Measurements from ENCODE around the gene TMPRSS11B.
"Not testable (repeated sequence)": the region's sequence is repeated elsewhere in the genome, so short reads cannot be mapped to it uniquely, and the experiment has no call there.

GRCh38 chr4:68281796-68282740 lies 36.6 kb upstream of the TMPRSS11B start:
- not testable (repeated sequence) for TF ChIP-seq CTCF (conservative IDR thresholded peaks at IDR 0.05); ZFX (IDR thresholded peaks at IDR 0.05)

Measured in C4-2B (cell line).